ENCODE data around the gene MMP17. TPM values are rescaled to one million over a fixed set of nuclear protein-coding genes. Genes with fewer than 3 reads are reported as not detected.

Gene MMP17
- polyA plus RNA-seq, 1 experiment, result 13.7 TPM

DNA sequence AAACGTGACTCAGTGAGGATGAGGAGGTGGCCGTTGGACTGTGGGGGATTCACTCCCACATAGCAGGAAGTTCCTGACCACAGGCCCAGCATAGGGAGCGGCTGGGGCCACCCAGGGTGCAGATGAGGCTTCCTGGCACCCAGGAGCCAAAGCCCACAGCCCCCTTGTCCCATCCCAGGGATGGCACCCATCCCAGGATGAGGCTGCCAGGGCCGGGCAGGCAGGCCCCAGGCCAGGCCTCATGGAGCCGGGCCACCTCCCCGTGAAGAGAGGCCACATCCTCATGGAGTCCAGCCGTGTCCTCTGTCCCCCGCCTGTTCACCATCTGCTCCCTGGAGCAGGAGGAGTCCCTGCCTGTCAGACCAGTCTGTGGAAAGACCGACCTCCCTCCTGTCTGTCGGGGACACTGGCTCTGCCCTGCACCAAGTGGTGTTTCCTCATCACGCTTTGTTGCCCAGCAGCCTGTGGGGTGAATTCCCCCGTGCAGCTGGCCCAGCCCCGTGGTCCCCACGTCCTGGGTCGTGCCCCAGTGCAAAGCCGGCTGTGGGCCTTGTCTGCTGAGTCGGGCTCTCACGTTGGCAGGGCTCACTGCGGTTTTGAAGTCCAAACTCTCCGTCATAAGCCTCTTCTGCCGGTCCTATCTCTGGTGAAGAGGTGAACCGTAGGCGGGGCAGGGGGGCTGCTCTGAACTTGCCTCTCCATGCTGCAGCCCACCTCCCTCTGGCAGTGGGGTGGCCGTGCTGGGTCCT lies 24.5 kb downstream of the MMP17 start:
- H3K4me3 ChIP-seq (ENCODE audit: low read depth, low read length), result no peak overlapping the region
- TF ChIP-seq, protein P1, sequence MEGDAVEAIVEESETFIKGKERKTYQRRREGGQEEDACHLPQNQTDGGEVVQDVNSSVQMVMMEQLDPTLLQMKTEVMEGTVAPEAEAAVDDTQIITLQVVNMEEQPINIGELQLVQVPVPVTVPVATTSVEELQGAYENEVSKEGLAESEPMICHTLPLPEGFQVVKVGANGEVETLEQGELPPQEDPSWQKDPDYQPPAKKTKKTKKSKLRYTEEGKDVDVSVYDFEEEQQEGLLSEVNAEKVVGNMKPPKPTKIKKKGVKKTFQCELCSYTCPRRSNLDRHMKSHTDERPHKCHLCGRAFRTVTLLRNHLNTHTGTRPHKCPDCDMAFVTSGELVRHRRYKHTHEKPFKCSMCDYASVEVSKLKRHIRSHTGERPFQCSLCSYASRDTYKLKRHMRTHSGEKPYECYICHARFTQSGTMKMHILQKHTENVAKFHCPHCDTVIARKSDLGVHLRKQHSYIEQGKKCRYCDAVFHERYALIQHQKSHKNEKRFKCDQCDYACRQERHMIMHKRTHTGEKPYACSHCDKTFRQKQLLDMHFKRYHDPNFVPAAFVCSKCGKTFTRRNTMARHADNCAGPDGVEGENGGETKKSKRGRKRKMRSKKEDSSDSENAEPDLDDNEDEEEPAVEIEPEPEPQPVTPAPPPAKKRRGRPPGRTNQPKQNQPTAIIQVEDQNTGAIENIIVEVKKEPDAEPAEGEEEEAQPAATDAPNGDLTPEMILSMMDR (IDR thresholded peaks at IDR 0.05; ENCODE audit: insufficient read depth, low read depth, low read length), result no peak
- H3K27me3 ChIP-seq (ENCODE audit: control insufficient read depth, insufficient read depth, low read length), result no peaks in the 10 kb centered on the region
- CTCF ChIA-PET, result no interaction called here
- no peak for DNase-seq (ENCODE audit: low read depth)
- POLR2A ChIA-PET, result no interaction called here
- H3K36me3 ChIP-seq (ENCODE audit: control insufficient read depth, insufficient read depth, low read length), result peaks cover 4% of the 10 kb centered on the region; the same call in 1 of the 2 replicates

DNA sequence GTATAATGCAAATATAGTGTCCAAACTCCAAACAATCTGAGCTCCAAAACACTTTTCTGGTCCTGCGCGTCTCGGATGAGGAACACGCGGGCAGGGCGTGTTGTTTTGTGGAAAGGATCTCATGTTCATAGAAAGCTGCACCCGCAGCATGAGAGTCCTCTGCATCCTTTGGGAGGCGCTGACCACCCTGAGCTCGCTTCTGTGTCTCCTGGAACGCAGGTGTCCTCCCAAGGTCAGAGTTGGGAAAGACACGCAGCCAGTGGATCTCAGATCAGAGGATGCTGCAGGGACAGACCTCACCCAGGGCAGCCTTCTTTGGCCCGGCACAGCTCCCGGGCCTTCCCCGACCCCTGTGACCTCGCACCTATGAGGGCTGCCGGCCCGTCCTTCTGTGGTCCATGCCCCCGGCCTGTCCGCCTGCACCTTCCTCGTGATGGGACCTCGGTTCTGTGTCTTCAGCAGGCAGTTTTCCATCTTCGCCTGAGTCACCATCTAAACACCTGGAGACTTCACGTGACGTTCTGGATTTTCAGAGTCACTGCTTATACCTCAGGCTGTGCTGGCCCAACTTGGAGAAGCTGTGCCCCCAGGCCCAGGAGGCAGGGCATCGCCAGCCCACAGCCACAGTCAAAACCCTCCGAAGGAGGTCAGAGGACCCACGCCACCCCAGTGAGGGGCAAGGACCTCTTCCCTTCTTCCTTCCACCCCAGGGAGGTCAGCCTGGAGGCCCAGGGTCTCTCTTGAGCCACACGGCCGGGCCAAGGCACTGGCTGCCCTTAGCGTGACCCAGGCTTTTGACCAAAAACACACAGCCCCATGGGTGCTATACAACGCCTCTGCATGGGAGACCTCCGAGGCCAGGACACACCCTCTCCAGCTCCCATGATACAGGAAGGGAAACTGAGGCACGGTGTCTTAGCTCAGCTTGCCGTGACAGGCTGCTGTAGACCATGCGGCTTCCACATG lies 25.9 kb downstream of the MMP17 start:
- H3K4me3 ChIP-seq (ENCODE audit: low read depth, low read length), result no peak overlapping the region
- peaks cover 2% of the 10 kb centered on the region; the same call in 1 of the 2 replicates for H3K36me3 ChIP-seq (ENCODE audit: control insufficient read depth, insufficient read depth, low read length)
- no peak for DNase-seq (ENCODE audit: low read depth)
- TF ChIP-seq, protein P1 (IDR thresholded peaks at IDR 0.05; ENCODE audit: insufficient read depth, low read depth, low read length), result no peak
- CTCF ChIA-PET, result interaction anchor here (0.6 to 1.5 kb wide), 3 partner anchors 10 to 29 kb away, joined by 3 to 4 read pairs (median 3); no protein-coding TSS in a partner anchor
- no peaks in the 10 kb centered on the region for H3K27me3 ChIP-seq (ENCODE audit: control insufficient read depth, insufficient read depth, low read length)
- POLR2A ChIA-PET, result no interaction called here

DNA sequence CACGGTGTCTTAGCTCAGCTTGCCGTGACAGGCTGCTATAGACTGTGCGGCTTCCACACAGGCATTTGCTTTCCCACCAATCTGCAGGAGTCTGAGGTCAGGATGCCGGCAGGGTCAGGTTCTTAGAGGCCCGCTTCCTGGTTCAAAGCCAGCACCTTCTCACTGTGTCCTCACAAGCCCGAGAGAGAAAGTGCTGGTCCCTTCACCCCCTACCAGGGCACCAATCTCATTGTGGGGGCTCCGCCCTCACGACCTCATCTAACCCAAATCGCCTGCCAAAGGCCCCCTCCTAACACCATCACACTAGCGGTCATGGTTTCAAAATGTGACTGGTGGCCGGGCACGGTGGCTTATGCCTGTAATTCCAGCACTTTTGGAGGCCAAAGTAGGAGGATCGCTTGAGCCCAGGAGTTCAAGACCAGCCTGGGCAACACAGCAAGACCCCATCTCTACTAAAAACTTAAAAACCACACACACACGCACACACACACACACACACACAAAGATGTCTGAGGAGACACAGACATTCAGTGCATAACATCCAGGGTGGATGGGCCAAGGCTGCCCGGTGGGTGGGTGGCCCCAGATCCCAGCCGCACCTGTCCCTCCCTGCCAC lies 26.8 kb downstream of the MMP17 start:
- POLR2A ChIA-PET, result no interaction called here

DNA sequence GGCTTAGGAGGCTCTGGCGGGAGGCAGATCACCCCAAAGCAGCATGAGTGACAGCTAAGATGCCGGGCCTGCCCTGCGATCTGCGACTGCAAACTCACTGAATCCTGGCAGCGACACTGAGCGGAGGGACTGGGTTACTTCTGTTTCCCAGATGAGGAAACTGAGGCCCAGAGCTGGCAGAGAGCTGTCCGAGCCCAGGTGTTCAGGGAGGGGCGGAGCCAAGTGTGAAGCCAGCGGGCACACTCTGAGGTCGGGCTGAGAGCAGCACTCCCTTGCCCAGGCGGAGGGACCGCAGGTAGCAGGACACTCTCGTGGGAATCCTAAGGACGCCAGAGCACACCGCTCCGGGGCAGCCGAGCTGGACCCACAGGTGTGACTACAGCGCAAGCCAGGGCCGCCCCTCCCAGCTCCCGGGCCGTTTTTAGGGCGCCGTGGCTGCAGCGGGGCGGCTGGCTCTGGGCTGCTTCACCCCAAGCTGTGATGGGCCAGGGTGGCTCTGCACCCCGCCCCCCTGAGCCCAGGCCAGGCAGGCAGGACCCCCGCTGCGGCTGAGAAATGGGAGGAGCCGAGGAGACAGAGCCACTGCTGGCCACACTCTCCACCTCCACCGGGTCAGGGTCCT lies 27.4 kb downstream of the MMP17 start:
- Histone ChIP-seq H3K27me3 (ENCODE audit: control insufficient read depth, insufficient read depth, low read length) (no peaks in the 10 kb centered on the region), H3K36me3 (ENCODE audit: control insufficient read depth, insufficient read depth, low read length) (no peaks in the 10 kb centered on the region), H3K4me3 (ENCODE audit: low read depth, low read length) (no peak overlapping the region)
- CTCF ChIA-PET, result interaction anchor here (1.5 kb wide), 1 partner anchor 26 kb away, joined by 4 read pairs; no protein-coding TSS in a partner anchor
- TF ChIP-seq, protein P1 (IDR thresholded peaks at IDR 0.05; ENCODE audit: insufficient read depth, low read depth, low read length), result no peak
- no peak for DNase-seq (ENCODE audit: low read depth)
- POLR2A ChIA-PET, result no interaction called here

More for the DNA sequence above, 26.8 kb downstream of the MMP17 start:
- TF ChIP-seq, protein P1 (IDR thresholded peaks at IDR 0.05; ENCODE audit: insufficient read depth, low read depth, low read length), result no peak
- no peaks in the 10 kb centered on the region for H3K27me3 ChIP-seq (ENCODE audit: control insufficient read depth, insufficient read depth, low read length)
- CTCF ChIA-PET, result interaction anchor here (1.5 kb wide), 1 partner anchor 26 kb away, joined by 4 read pairs; no protein-coding TSS in a partner anchor
- no peak for DNase-seq (ENCODE audit: low read depth)
- no peak overlapping the region for H3K4me3 ChIP-seq (ENCODE audit: low read depth, low read length)
- peaks cover 1% of the 10 kb centered on the region; the same call in 1 of the 2 replicates for H3K36me3 ChIP-seq (ENCODE audit: control insufficient read depth, insufficient read depth, low read length)
